Prostate gland (tissue), 2 donors: ENCODE results near the gene TOX3. TPM values are rescaled to one million over a fixed set of nuclear protein-coding genes. Genes with fewer than 3 reads are reported as not detected.

ENCODE experiments used
- DNase-seq: peaks from one replicate; pipeline ENCODE4 v3.0.0-alpha.2; 2019; ENCODE audit warnings: low spot score
- H3K27ac ChIP-seq, 2 donors: fragments of 200-600 bp; sonication (generic); 2 replicates each; pipeline ENCODE4 v1.5.1; 2017 to 2019
- H3K27me3 ChIP-seq: fragments of 200-600 bp; sonication (generic); replicated peaks from 2 replicates; pipeline ENCODE4 v1.5.1; 2019; ENCODE audit not compliant: insufficient read depth
- H3K36me3 ChIP-seq, 2 donors: fragments of 200-600 bp; sonication (generic); 1 replicate in 1 of 2; 2 replicates in 1 of 2; pipeline versions ENCODE4 v1.5.1 to v1.8.1; 2017 to 2019
- H3K4me1 ChIP-seq: fragments of 200-600 bp; sonication (generic); replicated peaks from 2 replicates; pipeline ENCODE4 v1.5.1; 2019
- H3K4me3 ChIP-seq, 2 donors: fragments of 200-600 bp; sonication (generic); 2 replicates each; pipeline ENCODE4 v1.5.1; 2017 to 2019
- H3K9me3 ChIP-seq: fragments of 200-600 bp; sonication (generic); 2 replicates; pipeline ENCODE4 v1.5.1; 2017
- CTCF ChIP-seq, 4 experiments: fragments of 200-600 bp in 2 of 4; fragments of 450-650 bp in 2 of 4; sonication (generic) in 2 of 4; IDR thresholded peaks; 1 replicate in 3 of 4; 2 replicates in 1 of 4; pipeline ENCODE4 v1.5.1; 2016 to 2019; ENCODE audit warnings: antibody characterized with exemption in 4 of 4, mild to moderate bottlenecking in 2 of 4, moderate library complexity in 2 of 4
- POLR2A ChIP-seq: fragments of 450-650 bp; IDR thresholded peaks from one replicate; pipeline ENCODE4 v1.6.1; 2016; ENCODE audit warnings: antibody characterized with exemption, mild to moderate bottlenecking
- POLR2AphosphoS5 ChIP-seq: sonication (generic); formaldehyde crosslinking; IDR thresholded peaks from one replicate; pipeline ENCODE4 v1.6.1; 2017; ENCODE audit warnings: antibody characterized with exemption
- WGBS: methylation state at CpG from one replicate; pipeline ENCODE4 v1.1.5; 2018; 5-methylcytosine and 5-hydroxymethylcytosine counted together
- intact Hi-C: fragments of 100-400 bp; cut with DNase I; formaldehyde crosslinking; loops from one replicate; pipeline ENCODE4 v1.14.2; 2022
- total RNA-seq, 2 donors: library from RNA; depleted of rRNA; stranded (reverse); fragments of >200 nt; gene quantifications; one replicate each; pipeline ENCODE4 v1.1.0, GENCODE V29; 2016

Gene TOX3
- total RNA-seq, 2 donors from 2014 or later: 0.57 to 1.7 TPM

- Histone ChIP-seq H3K4me1 (no peaks in the 10 kb centered on the region), H3K27me3 (no peaks in the 10 kb centered on the region), H3K27ac (no peak overlapping the region), H3K4me3 (no peak overlapping the region), H3K36me3 (no peaks in the 10 kb centered on the region), H3K9me3 (no peaks in the 10 kb centered on the region)
- DNase-seq: no peak
- 93% methylated on average over 3 of the region's 3 CpGs for WGBS
- TF ChIP-seq POLR2AphosphoS5: no peak
- TF ChIP-seq POLR2A: no peak
- no peak for TF ChIP-seq CTCF (IDR thresholded peaks at IDR 0.05)
- intact Hi-C loops: no loop called here
These were observed 91.2 kb downstream of the TOX3 start for GRCh38 chr16:52455549-52456277.

GRCh38 chr16:52453644-52454043 lies 93.3 kb downstream of the TOX3 start:
- Histone ChIP-seq H3K27ac (no peak overlapping the region), H3K9me3 (no peaks in the 10 kb centered on the region), H3K4me1 (no peaks in the 10 kb centered on the region), H3K27me3 (no peaks in the 10 kb centered on the region), H3K36me3 (no peaks in the 10 kb centered on the region), H3K4me3 (no peak overlapping the region)
- TF ChIP-seq POLR2AphosphoS5 (no peak), CTCF (IDR thresholded peaks at IDR 0.05) (no peak), POLR2A (no peak)
- intact Hi-C loops: no loop called here
- 75% methylated on average over 1 of the region's 1 CpG for WGBS
- no peak for DNase-seq

- intact Hi-C loops: no loop called here
- no peak for TF ChIP-seq POLR2A
- no peak for TF ChIP-seq CTCF (IDR thresholded peaks at IDR 0.05)
- TF ChIP-seq POLR2AphosphoS5: no peak
- 86% methylated on average over 5 of the region's 5 CpGs for WGBS
- no peak overlapping the region for H3K27ac ChIP-seq
- no peaks in the 10 kb centered on the region for H3K36me3 ChIP-seq
- H3K27me3 ChIP-seq: no peaks in the 10 kb centered on the region
- no peaks in the 10 kb centered on the region for H3K9me3 ChIP-seq
- H3K4me3 ChIP-seq: no peak overlapping the region
- DNase-seq: no peak
- H3K4me1 ChIP-seq: no peaks in the 10 kb centered on the region
These were observed 94.9 kb downstream of the TOX3 start for GRCh38 chr16:52451971-52452421.

- no peak overlapping the region for H3K27ac ChIP-seq
- no peaks in the 10 kb centered on the region for H3K9me3 ChIP-seq
- no peaks in the 10 kb centered on the region for H3K27me3 ChIP-seq
- 84% methylated on average over 6 of the region's 6 CpGs for WGBS
- no peak for DNase-seq
- TF ChIP-seq POLR2AphosphoS5 (no peak), POLR2A (no peak)
- H3K4me3 ChIP-seq: no peak overlapping the region
- no peaks in the 10 kb centered on the region for H3K36me3 ChIP-seq
- intact Hi-C loops: no loop called here
- no peaks in the 10 kb centered on the region for H3K4me1 ChIP-seq
These were observed 96.0 kb downstream of the TOX3 start for GRCh38 chr16:52450916-52451315.

GRCh38 chr16:52450241-52450640 lies 96.7 kb downstream of the TOX3 start:
- no peak for TF ChIP-seq CTCF (IDR thresholded peaks at IDR 0.05)
- no peak for TF ChIP-seq POLR2AphosphoS5
- TF ChIP-seq POLR2A: no peak
- DNase-seq: no peak
- intact Hi-C loops: no loop called here
- no peaks in the 10 kb centered on the region for H3K27me3 ChIP-seq
- no peak overlapping the region for H3K4me3 ChIP-seq
- no peaks in the 10 kb centered on the region for H3K36me3 ChIP-seq
- H3K4me1 ChIP-seq: no peaks in the 10 kb centered on the region
- WGBS: 99% methylated on average over 7 of the region's 7 CpGs
- H3K9me3 ChIP-seq: no peaks in the 10 kb centered on the region
- no peak overlapping the region for H3K27ac ChIP-seq
